NCI-H510A treated with DMSO at 0.1 percent for 48 hours (cell line): ENCODE results near the gene PAFAH1B2.

Experiments used
- DNase-seq: peaks from one replicate; lab custom pipeline; 2025; lab: John Stamatoyannopoulos, UW

The PAFAH1B2 gene

DNA sequence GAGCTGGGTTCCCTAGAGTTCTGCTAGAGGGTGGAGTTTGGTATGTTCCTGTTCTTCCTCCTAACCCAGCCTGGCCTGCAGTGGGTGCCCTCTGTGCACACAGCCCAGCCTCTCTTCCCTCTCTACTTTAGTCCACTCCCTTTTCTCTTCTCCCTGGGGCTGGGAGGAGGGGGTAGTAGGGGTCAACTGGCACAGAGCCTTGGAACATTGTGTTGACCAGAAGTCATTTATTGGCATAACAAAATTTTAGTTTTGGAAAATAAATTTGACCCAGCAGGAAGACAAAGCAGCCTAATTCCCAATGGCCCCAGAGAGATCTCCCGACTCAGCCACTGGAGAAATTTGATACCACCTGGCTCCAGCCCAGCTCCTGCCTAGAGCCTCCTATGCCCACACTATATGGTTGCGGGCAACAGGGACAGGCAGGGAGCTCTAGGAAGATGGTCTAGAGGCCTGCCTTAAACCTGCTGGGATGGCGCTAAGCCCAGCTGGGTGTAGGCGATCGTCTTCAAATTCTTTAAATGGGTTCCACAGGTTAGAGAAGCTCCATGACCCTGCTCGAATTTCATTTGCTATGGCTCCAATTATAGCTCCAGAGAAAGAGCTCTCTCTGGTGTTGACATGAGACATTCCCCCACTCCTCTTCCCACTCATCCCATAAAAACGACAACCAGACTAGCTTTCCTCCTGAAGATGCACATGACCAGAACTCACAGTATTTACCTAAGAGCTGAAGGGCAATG is 77.9 kb downstream of the PAFAH1B2 start:
- DNase-seq, result peak; percentile 78

DNA sequence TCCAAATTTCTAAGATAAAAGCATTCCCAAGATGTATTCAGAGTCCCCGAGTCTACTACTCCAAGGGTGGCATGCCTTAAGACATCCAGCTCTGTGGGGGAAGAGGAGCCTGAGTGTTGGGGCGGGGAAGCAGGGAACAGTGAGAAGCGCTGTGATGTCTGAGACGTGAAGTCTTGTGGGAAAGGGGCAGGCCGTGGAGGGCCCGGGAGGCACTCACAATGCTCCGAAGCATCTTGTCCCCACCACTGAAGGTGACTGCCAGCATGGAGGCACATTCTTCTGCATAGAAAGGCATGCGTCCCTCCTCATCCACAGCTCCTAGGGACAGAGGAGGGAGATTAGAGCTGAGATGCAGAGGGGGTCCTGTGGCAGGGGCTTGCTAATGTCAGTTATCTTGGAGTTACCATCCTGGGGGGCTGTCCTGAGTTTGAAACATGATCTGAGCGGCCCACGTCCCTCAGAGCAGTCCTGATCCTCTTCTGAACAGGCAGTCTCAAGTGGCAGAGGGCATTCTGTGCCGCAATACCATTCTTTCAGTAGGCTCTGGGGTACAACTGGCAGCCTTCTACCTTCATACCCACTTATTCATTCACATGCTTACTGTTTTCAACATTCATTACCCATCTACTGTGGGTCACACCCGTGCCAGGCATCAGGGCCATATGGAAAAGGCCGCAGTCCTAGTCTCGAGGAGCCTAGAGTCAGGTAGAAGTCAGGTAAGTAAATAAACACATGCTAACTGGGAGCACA is 79.1 kb downstream of the PAFAH1B2 start:
- no peak for DNase-seq

DNA sequence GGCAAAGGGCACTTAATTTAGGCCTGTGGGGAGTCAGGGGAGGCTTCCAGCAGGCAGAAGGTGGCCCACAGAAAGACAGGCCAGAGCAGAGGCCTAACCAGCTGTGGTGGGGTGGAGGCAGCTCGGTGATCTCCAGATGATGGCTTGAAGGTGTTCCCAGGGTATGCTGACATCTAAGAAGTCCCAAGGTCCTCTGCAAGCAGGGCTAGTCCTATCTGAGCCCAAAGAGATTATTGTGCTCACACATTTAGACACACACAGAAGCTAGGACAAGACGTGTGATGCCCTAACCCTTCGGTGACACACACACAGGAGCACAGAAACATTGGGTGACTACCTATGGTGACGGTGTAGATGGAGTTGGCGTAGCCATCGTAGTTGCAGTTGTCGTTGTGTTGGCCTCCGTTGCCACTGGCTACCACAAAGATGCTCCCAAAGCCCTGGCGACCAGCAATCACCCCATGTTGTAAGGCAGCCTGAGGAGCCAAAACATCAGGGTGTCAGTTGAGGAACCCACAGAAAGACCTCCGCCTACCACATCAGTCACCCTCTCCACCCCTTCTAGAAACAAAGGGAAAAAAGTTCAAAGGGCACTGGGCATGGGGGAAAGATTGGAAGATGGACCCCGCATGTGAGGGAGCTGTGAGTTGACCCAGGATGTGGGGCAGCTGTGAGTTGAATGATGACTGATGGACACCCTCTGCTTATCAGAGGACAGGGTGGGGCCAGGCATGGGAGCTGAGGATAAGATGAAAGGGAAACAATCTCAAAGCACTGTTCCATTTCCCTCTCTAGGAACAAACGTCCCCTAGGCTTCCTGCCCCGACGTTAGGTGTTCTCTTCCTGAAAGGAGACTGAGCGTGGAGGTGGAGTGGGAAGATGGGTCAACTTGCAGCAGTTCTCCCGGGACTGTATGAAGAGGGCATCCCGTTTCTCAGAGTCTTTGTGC is 79.9 kb downstream of the PAFAH1B2 start:
- no peak for DNase-seq

DNA sequence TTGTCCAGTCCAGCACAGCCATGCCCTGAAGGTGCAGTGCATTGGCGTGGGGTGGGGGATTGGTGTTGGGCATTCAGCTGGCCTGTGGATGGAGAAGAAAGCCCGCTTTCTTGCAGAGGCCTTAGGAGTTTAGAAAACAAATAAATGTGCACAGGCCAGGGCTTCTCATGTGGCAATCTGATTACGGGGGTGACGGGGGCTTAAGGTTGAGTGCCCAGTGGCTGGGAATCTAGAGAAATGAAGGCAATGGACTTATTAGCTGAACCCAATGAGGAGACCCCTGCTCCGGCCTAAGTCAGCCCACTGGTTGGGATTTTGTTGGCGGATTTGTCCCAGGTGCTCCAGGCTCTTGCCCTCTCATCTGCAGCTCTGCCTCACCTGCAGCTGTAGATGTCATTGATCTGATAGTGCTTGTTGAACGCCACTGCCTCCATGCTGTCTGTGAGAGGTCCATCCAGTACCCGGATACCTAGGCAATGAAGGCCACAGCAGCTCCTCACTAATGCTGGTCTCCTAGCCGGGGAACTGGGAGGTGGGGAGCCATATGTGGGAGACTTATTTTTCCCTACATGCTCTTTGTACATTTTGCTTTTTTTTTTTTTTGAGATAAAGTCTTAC is 81.6 kb downstream of the PAFAH1B2 start:
- DNase-seq, result no peak
